ENCODE measurements around the gene ARHGEF12.

DNA sequence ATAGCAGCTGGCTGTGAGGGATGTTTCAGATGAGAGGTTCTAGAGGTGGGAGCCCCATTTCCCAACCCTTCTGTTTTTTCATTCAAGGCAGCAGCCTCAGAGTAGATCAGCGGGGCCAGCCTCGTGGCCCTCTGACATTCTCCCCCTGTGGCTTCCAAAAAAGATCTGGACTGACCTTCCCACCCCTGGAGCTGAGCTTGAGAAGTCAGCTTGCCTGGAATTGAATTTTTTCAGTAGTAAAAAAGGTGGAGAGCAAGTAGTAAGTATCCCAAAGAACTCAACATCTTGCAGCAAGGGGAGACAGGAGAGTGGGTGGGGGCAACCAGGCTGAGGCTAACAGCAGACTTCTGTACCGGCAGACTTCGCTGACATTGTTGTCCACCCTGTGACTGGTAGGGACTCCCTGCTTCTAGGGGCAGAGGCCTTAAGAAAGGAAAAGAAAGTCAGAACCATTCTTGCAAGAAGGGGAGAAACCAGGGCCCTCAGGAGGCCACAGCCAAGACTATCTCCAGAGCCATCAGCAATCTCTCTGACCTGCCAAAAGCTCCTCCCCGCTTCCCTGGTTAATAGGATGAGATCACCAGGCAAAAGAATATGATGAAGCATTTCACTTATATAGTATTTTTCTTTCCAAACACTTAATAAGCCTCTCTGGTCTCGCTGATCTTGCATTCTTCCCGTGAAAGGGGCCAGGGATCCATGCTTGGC is 173.3 kb downstream of the ARHGEF12 start:
- TF ChIP-seq, protein P1, sequence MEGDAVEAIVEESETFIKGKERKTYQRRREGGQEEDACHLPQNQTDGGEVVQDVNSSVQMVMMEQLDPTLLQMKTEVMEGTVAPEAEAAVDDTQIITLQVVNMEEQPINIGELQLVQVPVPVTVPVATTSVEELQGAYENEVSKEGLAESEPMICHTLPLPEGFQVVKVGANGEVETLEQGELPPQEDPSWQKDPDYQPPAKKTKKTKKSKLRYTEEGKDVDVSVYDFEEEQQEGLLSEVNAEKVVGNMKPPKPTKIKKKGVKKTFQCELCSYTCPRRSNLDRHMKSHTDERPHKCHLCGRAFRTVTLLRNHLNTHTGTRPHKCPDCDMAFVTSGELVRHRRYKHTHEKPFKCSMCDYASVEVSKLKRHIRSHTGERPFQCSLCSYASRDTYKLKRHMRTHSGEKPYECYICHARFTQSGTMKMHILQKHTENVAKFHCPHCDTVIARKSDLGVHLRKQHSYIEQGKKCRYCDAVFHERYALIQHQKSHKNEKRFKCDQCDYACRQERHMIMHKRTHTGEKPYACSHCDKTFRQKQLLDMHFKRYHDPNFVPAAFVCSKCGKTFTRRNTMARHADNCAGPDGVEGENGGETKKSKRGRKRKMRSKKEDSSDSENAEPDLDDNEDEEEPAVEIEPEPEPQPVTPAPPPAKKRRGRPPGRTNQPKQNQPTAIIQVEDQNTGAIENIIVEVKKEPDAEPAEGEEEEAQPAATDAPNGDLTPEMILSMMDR (IDR thresholded peaks at IDR 0.05), result no peak
- no peak for TF ChIP-seq POLR2A (IDR thresholded peaks at IDR 0.05)
